Fibroblast of villous mesenchyme (primary cell): ENCODE results near the gene MYO3B. TPM values are rescaled to one million over a fixed set of nuclear protein-coding genes. Genes with fewer than 3 reads are reported as not detected.
"Not testable (repeated sequence)": the region's sequence is repeated elsewhere in the genome, so short reads cannot be mapped to it uniquely, and the experiment has no call there.

Experiments used
- DNase-seq: peaks from one replicate; pipeline ENCODE4 v3.0.0-alpha.2; 2010; ENCODE audit warnings: low read depth
- H3K4me3 ChIP-seq: 2 replicates; pipeline ENCODE4 v1.5.1; 2011; ENCODE audit warnings: low read depth, mild to moderate bottlenecking, low read length
- CTCF ChIP-seq: IDR thresholded peaks from 2 replicates; pipeline ENCODE4 v1.5.1; 2012; ENCODE audit warnings: low read depth, mild to moderate bottlenecking, low read length; ENCODE audit not compliant: insufficient read depth
- total RNA-seq: library from RNA; depleted of rRNA; stranded (reverse); fragments of >200 nt; gene quantifications from 2 replicates; pipeline ENCODE4 v1.2.3, GENCODE V29; 2012

Gene MYO3B
- total RNA-seq, 1 donor: under 0.01 TPM

DNA sequence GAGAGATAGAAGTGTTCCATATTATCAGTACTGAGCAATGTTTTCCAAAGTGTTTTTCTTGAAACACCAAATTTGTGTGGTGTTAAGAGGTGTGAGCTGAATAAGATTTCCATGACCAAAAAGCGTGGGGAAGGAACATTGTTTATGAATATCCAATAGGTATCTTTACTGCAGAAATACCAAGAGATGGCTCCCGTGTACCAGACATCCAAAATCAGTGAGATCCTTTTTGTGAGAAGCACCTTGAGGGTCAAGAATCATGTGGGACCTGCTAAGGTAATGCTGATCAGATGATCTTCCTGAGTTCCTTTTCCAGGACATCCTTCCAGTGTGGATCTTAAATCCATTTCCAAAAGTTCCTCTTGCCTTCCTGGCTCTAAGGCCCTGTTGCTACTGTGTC is 246.0 kb downstream of the MYO3B start:
- H3K4me3 ChIP-seq: no peak overlapping the region
- no peak for DNase-seq
- TF ChIP-seq CTCF: no peak

GRCh38 chr2:170425281-170425751 is 247.4 kb downstream of the MYO3B start:
- no peak for TF ChIP-seq CTCF
- peak; percentile 61 for DNase-seq
- no peak overlapping the region for H3K4me3 ChIP-seq

DNA sequence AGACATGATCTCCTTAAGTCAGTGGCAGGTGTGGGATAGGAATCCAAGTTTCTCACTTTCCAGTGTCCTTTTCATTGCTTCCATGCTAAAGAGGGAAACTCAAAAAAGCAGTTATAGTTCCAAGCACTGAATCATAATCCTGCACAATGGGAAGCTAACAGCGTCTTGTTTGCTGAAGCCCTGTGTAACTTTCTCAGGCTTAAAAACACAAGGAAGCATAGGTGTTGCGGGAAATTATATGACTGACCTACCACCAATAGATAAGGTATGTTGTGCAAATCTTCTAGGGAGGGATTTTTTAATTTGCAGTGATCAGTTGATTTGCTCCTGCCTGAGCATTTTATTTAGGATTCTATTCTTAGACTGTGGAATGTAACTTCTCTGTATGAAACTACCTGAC is 250.9 kb downstream of the MYO3B start:
- TF ChIP-seq CTCF: no peak

DNA sequence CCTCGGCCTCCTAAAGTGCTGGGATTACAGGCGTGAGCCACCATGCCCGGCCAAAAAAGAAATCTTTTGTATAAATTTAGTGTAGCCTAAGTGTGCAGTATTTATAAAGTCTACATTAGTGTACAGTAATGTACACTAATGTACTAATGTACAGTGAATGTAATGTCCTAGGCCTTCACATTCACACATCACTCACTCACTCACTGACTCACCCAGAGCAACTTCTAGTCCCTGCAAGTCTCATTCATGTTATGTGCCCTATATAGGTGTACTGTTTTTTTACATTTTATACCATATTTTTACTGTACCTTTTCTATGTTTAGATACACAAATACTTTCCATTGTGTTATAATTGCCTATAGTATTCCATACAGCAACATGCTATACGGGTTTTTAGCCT is 254.9 kb downstream of the MYO3B start:
- no peak overlapping the region for H3K4me3 ChIP-seq
- no peak for TF ChIP-seq CTCF
- no peak for DNase-seq

More for the DNA sequence above, 250.9 kb downstream of the MYO3B start:
- no peak for DNase-seq
- H3K4me3 ChIP-seq: no peak overlapping the region

- DNase-seq: no peak
- no peak for TF ChIP-seq CTCF
Measured at GRCh38 chr2:170433448-170433847, 255.5 kb downstream of the MYO3B start.

GRCh38 chr2:170434396-170434795 is 256.4 kb downstream of the MYO3B start:
- not testable (repeated sequence) for H3K4me3 ChIP-seq, DNase-seq

More at GRCh38 chr2:170433448-170433847, 255.5 kb downstream of the MYO3B start:
- no peak overlapping the region for H3K4me3 ChIP-seq

DNA sequence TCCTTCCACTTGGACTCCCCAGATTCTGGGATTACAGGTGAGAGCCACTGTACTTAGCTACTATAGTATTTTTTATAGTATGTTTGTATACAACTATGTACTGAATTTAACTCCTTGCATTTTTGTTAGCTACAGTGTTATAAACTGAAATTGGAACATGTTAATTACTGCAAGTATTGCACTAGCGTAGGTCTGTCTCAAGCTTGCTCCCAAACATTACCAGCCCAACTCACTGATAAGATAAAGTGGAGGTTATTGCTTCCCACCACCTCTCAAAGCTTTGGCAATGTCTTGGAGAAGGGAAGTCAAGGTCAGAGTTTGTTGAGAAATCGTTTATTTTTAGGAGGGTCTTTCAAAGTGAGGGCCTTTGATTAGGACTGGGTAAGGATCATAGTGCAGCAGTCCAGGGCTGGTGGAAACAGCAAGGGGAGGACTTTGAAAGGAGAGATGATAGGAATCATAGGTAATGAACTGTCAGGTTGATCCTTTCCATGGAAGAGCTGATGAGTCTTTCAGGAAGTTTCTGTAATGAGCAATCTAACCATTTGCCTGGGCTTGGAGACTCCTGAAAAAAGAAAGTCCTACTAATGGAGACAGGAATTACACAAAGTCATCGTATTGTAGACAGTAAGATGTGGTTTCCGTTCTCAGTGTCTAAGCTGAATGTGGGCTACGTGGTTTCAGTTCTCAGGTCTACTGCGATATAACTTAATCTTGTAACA is 257.1 kb downstream of the MYO3B start:
- DNase-seq: no peak
- no peak for TF ChIP-seq CTCF
- no peak overlapping the region for H3K4me3 ChIP-seq
